Thyroid gland (tissue), 4 donors: Measurements from ENCODE around the gene APOBEC2.

Source experiments
- CTCF ChIP-seq, 6 experiments: fragments of 200-600 bp in 3 of 6; fragments of 450-650 bp in 3 of 6; sonication (generic) in 3 of 6; IDR thresholded peaks; one replicate each; pipeline ENCODE4 v1.5.1; 2016 to 2019; ENCODE audit warnings: antibody characterized with exemption in 6 of 6, mild to moderate bottlenecking in 2 of 6, inconsistent platforms in 1 of 6, moderate library complexity in 1 of 6
- POLR2A ChIP-seq, 2 donors: fragments of 450-650 bp; IDR thresholded peaks; one replicate each; pipeline ENCODE4 v1.6.1; 2017; ENCODE audit warnings: antibody characterized with exemption in 2 of 2, mild to moderate bottlenecking in 2 of 2, moderate library complexity in 1 of 2

GRCh38 chr6:41098366-41098765 lies 45.4 kb downstream of the APOBEC2 start:
- no peak for TF ChIP-seq CTCF (IDR thresholded peaks at IDR 0.05)
- no peak for TF ChIP-seq POLR2A (IDR thresholded peaks at IDR 0.05)
